Endothelial cell of umbilical vein (primary cell): ENCODE results near the gene TFDP3. TPM values are rescaled to one million over a fixed set of nuclear protein-coding genes. Genes with fewer than 3 reads are reported as not detected.

Experiments
- BruUV-seq: library from RNA; stranded (reverse); fragments of 400-500 nt; replicated peaks from 2 replicates; lab custom pipeline; 2021; lab: Mats Ljungman, UMichigan
- CTCF ChIA-PET: fragments of 300-600, 350-600 bp; sonication (Branson Sonifier 250); formaldehyde crosslinking; loops from one replicate; lab custom pipeline; 2021; ENCODE audit warnings: antibody characterized with exemption, inconsistent platforms; lab: Charles Lee
- POLR2A ChIA-PET: fragments of 300-600, 350-600 bp; sonication (Branson Sonifier 250); formaldehyde crosslinking; loops from one replicate; lab custom pipeline; 2021; ENCODE audit warnings: antibody characterized with exemption, inconsistent platforms; lab: Charles Lee
- DNase-seq: peaks from one replicate; pipeline ENCODE4 v3.0.0-alpha.2; 2011; ENCODE audit warnings: low read depth, low spot score
- FAIRE-seq: peaks from 2 replicates; lab custom pipeline; 2011; peaks lifted over from hg19 to GRCh38; lab: Jason Lieb, UNC
- H2AFZ ChIP-seq: 2 replicates; pipeline ENCODE4 v1.6.0; 2012; ENCODE audit warnings: low read depth, low read length, control low read depth, inconsistent platforms
- H3K27ac ChIP-seq: 2 replicates; pipeline ENCODE4 v1.5.1; 2011; ENCODE audit warnings: low read depth, mild to moderate bottlenecking, control low read depth, low read length, moderate library complexity; ENCODE audit not compliant: insufficient read depth
- H3K27me3 ChIP-seq, 2 experiments: 2 replicates each; pipeline versions ENCODE4 v1.6.0 to v1.6.1; 2011; ENCODE audit warnings: low read length in 2 of 2, mixed read lengths in 1 of 2; ENCODE audit not compliant: control insufficient read depth in 2 of 2, insufficient read depth in 2 of 2
- H3K36me3 ChIP-seq, 2 experiments: 2 replicates in 1 of 2; 3 replicates in 1 of 2; pipeline ENCODE4 v1.5.1; 2011; ENCODE audit warnings: low read length in 2 of 2, mild to moderate bottlenecking in 1 of 2, moderate library complexity in 1 of 2; ENCODE audit not compliant: control insufficient read depth in 2 of 2, insufficient read depth in 2 of 2; ENCODE audit errors: extremely low read depth in 1 of 2
- H3K4me1 ChIP-seq: 3 replicates; pipeline ENCODE4 v1.5.1; 2011; ENCODE audit warnings: mild to moderate bottlenecking, low read length; ENCODE audit not compliant: control insufficient read depth, insufficient read depth; ENCODE audit errors: extremely low read depth
- H3K4me2 ChIP-seq: 2 replicates; pipeline ENCODE4 v1.6.1; 2011; ENCODE audit warnings: low read length, control low read depth, mixed read lengths; ENCODE audit not compliant: insufficient read depth
- H3K4me3 ChIP-seq, 3 experiments: fragments of 200-600 bp in 1 of 3; sonication (generic), shearing (Covaris generic) in 1 of 3; replicated peaks in 1 of 3; 2 replicates each; pipeline ENCODE4 v1.5.1; 2011 to 2016; ENCODE audit warnings: control low read depth in 3 of 3, low read length in 3 of 3, mild to moderate bottlenecking in 2 of 3, inconsistent platforms in 1 of 3, low read depth in 1 of 3, moderate library complexity in 1 of 3; ENCODE audit not compliant: insufficient read depth in 1 of 3
- H3K79me2 ChIP-seq: 2 replicates; pipeline ENCODE4 v1.6.0; 2012; ENCODE audit warnings: low read length, inconsistent platforms; ENCODE audit not compliant: control insufficient read depth, insufficient read depth
- H3K9ac ChIP-seq: replicated peaks from 2 replicates; pipeline ENCODE3; 2011; ENCODE audit warnings: low read length, control low read depth; ENCODE audit not compliant: insufficient read depth; ENCODE audit errors: extremely low read depth
- H3K9me1 ChIP-seq: replicated peaks from 3 replicates; pipeline ENCODE4 v1.6.0; 2011; ENCODE audit warnings: mild to moderate bottlenecking, low read length; ENCODE audit not compliant: control insufficient read depth, insufficient read depth; ENCODE audit errors: extremely low read depth
- H3K9me3 ChIP-seq: replicated peaks from 2 replicates; pipeline ENCODE4 v1.5.1; 2012; ENCODE audit warnings: low read length, inconsistent platforms; ENCODE audit not compliant: control insufficient read depth, insufficient read depth
- H4K20me1 ChIP-seq: replicated peaks from 2 replicates; pipeline ENCODE3; 2011; ENCODE audit warnings: mild to moderate bottlenecking, low read length; ENCODE audit not compliant: control insufficient read depth, insufficient read depth; ENCODE audit errors: extremely low read depth
- CTCF ChIP-seq, 2 donors: IDR thresholded peaks; 1 replicate in 1 of 2; 2 replicates in 1 of 2; pipeline ENCODE4 v1.5.1; 2011; ENCODE audit warnings: low read length in 2 of 2, mild to moderate bottlenecking in 2 of 2, moderate library complexity in 2 of 2, control low read depth in 1 of 2, inconsistent platforms in 1 of 2, low read depth in 1 of 2; ENCODE audit not compliant: insufficient read depth in 1 of 2; ENCODE audit errors: extremely low read depth in 1 of 2
- EZH2 ChIP-seq: IDR thresholded peaks from 2 replicates; pipeline ENCODE4 v1.6.1; 2012; ENCODE audit warnings: borderline replicate concordance, low read depth, mild to moderate bottlenecking, moderate library complexity, low read length, inconsistent platforms; ENCODE audit not compliant: severe bottlenecking
- FOS ChIP-seq: IDR thresholded peaks from 2 replicates; pipeline ENCODE4 v1.6.1; 2011; ENCODE audit warnings: mild to moderate bottlenecking, low read length, moderate library complexity, borderline replicate concordance; ENCODE audit not compliant: insufficient read depth
- GATA2 ChIP-seq: IDR thresholded peaks from 2 replicates; pipeline ENCODE4 v1.7.0; 2011; ENCODE audit warnings: low read depth, mild to moderate bottlenecking, moderate library complexity, mixed read lengths, low read length; ENCODE audit not compliant: insufficient read length, insufficient read depth
- JUN ChIP-seq: IDR thresholded peaks from 2 replicates; pipeline ENCODE4 v1.6.1; 2011; ENCODE audit warnings: borderline replicate concordance, low read depth; ENCODE audit not compliant: insufficient read length, insufficient read depth
- MAX ChIP-seq: IDR thresholded peaks from 2 replicates; pipeline ENCODE4 v1.6.1; 2011; ENCODE audit not compliant: insufficient read depth, insufficient read length
- MYC ChIP-seq: IDR thresholded peaks from one replicate; pipeline ENCODE4 v1.6.1; 2011; ENCODE audit warnings: mild to moderate bottlenecking, low read depth, low read length
- POLR2A ChIP-seq: IDR thresholded peaks from 2 replicates; pipeline ENCODE4 v1.6.1; 2012; ENCODE audit warnings: low read depth, mild to moderate bottlenecking, control low read depth, low read length
- POLR2AphosphoS5 ChIP-seq: IDR thresholded peaks from 2 replicates; pipeline ENCODE4 v1.6.1; 2012; ENCODE audit warnings: low read depth, mild to moderate bottlenecking, control low read depth, low read length, moderate library complexity; ENCODE audit not compliant: insufficient read depth
- dilution Hi-C: fragments of 300-500 bp; cut with MboI; formaldehyde crosslinking; loops from one replicate; pipeline ENCODE4 v1.15.0; 2019; ENCODE audit warnings: low sequenced_read_pairs; ENCODE audit not compliant: extremely low pct_ligation_motif_present
- intact Hi-C: fragments of 100-400 bp; cut with micrococcal nuclease; formaldehyde crosslinking; loops from one replicate; pipeline ENCODE4 v1.10.0; 2022
- polyA plus RNA-seq, 4 experiments: library from polyadenylated mRNA; depleted of rRNA in 3 of 4; stranded (reverse) in 3 of 4; unstranded in 1 of 4; fragments of >200 nt; gene quantifications; 2 replicates each; pipeline versions ENCODE4 v1.2.1 to v1.2.3, GENCODE V29; 2011 to 2012; ENCODE audit warnings: missing spikeins in 1 of 4
- total RNA-seq: library from RNA; stranded (reverse); gene quantifications from 2 replicates; pipeline ENCODE4 v1.2.3, GENCODE V29; 2021

TFDP3 gene
- total and polyA plus RNA-seq, 2 donors (not counting 3 experiments of a cell fraction or from before 2014, with no cell fraction given): not detected

GRCh38 chrX:133190877-133191738 lies 27.0 kb downstream of the TFDP3 start:
- Histone ChIP-seq H3K9me3 (no peaks in the 10 kb centered on the region), H3K4me2 (no peak overlapping the region), H3K4me3 (no peak overlapping the region), H2AFZ (no peak overlapping the region), H3K27me3 (no peaks in the 10 kb centered on the region), H3K9me1 (no peaks in the 10 kb centered on the region), H3K79me2 (no peaks in the 10 kb centered on the region), H4K20me1 (no peaks in the 10 kb centered on the region), H3K36me3 (no peaks in the 10 kb centered on the region), H3K9ac (no peak overlapping the region), H3K27ac (no peak overlapping the region), H3K4me1 (no peaks in the 10 kb centered on the region)
- ChIA-PET POLR2A (no interaction called here), CTCF (no interaction called here)
- intact Hi-C loops (no loop called here), dilution Hi-C loops (no loop called here)
- TF ChIP-seq EZH2: no peak
- no peak for TF ChIP-seq POLR2AphosphoS5
- TF ChIP-seq MYC: no peak
- TF ChIP-seq GATA2: no peak
- TF ChIP-seq JUN: no peak
- TF ChIP-seq FOS: no peak
- no peak for TF ChIP-seq POLR2A
- TF ChIP-seq MAX: no peak
- TF ChIP-seq CTCF (IDR thresholded peaks at IDR 0.05; ENCODE audit: extremely low read depth in 1 of 2, insufficient read depth in 1 of 2, low read depth in 1 of 2, low read length in 2 of 2): no peak
- DNase-seq (no peak), FAIRE-seq (no peak)
- no TSS peak for BruUV-seq
